GM19395 (cell line): Measurements from ENCODE around the gene CSNK2B.

Source experiments
- ATAC-seq: cut with Tn5 transposase; IDR thresholded peaks from one replicate; pipeline ENCODE4 v1.9.1; 2021; ENCODE audit warnings: mild to moderate bottlenecking, moderate library complexity; ENCODE audit not compliant: unreplicated experiment

CSNK2B gene

DNA sequence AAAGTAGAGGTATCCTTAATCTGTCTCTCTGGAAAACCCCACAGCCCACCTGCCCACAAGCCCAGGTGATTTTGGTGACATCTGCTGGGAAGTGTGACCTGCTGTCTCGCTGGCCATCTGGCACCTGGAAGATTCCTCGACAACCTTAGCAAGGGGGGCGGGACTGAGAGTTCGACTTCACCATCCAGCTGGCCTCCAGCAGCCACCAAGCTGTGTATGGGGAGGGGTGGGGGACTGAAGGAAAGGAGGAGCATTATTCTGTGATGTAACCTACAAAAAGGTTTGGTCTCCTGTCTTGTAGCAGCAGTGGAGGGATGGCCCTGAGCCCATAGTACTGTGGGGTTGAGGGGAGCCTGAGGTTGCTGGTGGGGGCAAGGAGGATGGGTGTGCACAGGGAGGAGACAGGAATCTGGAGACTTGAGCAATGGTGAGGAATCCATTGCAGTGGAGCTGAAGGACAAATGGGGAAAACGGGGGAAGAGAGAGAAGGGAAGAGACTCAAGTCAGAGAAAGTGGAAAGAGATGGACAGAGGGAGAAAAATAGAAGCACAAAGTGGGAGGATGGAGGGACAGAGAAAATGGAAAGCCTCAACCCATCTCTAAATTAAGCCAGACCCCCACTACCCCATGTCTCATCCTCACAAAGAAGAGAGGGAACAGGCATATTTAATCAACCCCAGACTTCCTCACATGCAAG lies 44.8 kb downstream of the CSNK2B start:
- no peak for ATAC-seq

- ATAC-seq, result no peak
Measured at GRCh38 chr6:31711233-31711632, 45.4 kb downstream of the CSNK2B start.

- no peak for ATAC-seq
Measured at GRCh38 chr6:31712296-31712695, 46.4 kb downstream of the CSNK2B start.

GRCh38 chr6:31713465-31713864 lies 47.6 kb downstream of the CSNK2B start:
- no peak for ATAC-seq

GRCh38 chr6:31713991-31714684 lies 48.3 kb downstream of the CSNK2B start:
- no peak for ATAC-seq

DNA sequence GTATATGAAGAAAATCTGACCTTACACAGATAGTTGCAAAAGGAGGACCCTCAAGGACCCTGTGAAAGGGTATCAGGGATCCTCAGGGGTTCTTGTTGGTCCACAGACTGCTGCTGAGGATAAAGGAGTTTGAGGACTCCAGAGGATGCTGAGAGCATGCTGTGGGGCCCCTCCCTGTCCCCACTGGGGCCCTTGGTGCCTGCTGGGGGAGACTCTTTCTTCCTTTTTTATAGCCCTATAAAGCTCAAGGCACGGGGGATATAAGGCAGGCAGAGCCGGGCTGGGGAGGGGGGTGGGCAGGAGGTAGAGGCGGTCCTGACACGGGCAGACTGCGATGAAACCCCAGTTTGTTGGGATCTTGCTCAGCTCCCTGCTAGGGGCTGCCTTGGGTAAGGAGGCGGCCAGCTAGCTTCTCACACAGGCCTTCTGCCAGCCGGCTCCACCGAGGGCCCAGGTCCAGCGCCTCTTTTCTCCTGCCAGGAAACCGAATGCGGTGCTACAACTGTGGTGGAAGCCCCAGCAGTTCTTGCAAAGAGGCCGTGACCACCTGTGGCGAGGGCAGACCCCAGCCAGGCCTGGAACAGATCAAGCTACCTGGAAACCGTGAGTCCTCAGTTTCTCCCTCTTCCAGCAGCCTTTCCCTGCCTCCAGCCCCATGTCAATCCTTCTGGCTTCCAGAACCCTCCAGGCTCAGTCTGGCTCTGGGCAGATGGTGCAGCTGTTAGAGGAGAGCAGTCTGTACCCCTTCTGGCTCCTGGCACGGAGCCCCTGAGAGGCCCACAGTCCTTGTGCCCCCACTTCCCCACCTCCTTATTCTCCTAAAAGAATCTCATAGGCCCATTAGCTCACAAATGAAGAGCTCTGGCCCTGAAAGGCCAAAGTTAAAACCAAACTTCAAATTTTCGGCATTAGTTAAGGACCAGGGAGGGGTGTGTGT lies 49.4 kb downstream of the CSNK2B start, which contains the start of gene LY6G6D:
Gene LY6G6D (plus strand): TSS at position 327 of the 937 bp plus-strand sequence. CDS start 8 bp downstream, at position 335.
- no peak for ATAC-seq

GRCh38 chr6:31717499-31718222 lies 51.8 kb downstream of the CSNK2B start:
- no peak for ATAC-seq

DNA sequence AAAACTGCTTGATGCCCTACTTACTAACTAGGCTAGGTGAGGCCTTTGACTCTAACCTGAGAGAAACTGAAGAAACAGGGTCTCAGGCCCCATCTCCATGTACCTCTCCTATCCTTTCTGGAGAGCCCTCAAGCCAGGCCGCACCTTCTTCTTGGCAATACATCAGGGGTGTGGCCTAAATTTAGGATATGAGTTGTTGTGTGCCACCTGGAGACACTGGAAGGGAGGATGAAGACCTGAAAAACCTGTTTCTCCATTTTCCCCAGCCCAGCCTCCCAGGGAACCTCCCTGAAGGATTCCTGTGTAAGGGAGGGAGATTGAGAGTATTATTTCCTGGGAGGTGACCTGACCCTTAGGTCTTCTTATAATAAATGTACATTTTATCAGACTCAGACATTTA lies 52.4 kb downstream of the CSNK2B start:
- ATAC-seq, result no peak

DNA sequence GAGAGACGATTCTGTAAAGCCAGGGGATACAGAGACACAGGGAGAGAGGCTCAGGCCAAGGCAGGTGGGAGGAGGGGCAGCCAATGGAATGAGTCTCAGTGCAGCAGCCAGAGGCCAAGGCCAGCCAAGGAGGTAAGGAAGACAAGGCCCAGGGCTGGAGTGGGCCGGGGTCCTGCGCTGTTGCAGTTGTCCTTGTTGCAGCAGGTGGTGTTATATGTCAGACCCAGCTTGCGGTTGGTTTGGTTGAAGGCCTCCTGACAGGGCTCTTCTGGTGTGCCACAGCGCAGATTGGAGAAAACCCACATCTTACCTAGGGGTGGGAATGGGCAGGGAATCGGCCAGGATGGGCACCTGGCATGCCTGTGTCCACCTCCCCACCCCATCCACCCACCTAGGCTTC lies 53.1 kb downstream of the CSNK2B start:
- no peak for ATAC-seq
